Tibial nerve (tissue), 4 donors: ENCODE measurements around the gene GLYR1. TPM values are rescaled to one million over a fixed set of nuclear protein-coding genes. Genes with fewer than 3 reads are reported as not detected.

Experiments used
- DNase-seq, 2 donors: peaks; one replicate each; pipeline ENCODE4 v3.0.0-alpha.2; 2019; ENCODE audit warnings: low spot score in 2 of 2
- H3K27ac ChIP-seq, 4 donors: fragments of 200-600 bp; sonication (generic) in 3 of 4; one replicate each; pipeline ENCODE4 v1.5.1; 2017 to 2019; ENCODE audit warnings: mild to moderate bottlenecking in 1 of 4
- H3K27me3 ChIP-seq, 2 donors: fragments of 200-600 bp; sonication (generic) in 1 of 2; one replicate each; pipeline versions ENCODE4 v1.5.1 to v1.6.0; 2017 to 2019
- H3K36me3 ChIP-seq, 3 donors: fragments of 200-600 bp; sonication (generic); one replicate each; pipeline ENCODE4 v1.5.1; 2018 to 2019
- H3K4me1 ChIP-seq, 4 donors: fragments of 200-600 bp; sonication (generic) in 3 of 4; one replicate each; pipeline ENCODE4 v1.5.1; 2017 to 2019
- H3K4me3 ChIP-seq, 4 donors: fragments of 200-600 bp; sonication (generic) in 3 of 4; one replicate each; pipeline ENCODE4 v1.5.1; 2017 to 2019; ENCODE audit warnings: mild to moderate bottlenecking in 1 of 4, moderate library complexity in 1 of 4
- H3K9me3 ChIP-seq, 4 donors: fragments of 200-600 bp; sonication (generic) in 3 of 4; one replicate each; pipeline ENCODE4 v1.5.1; 2017 to 2019
- CTCF ChIP-seq, 5 experiments: fragments of 200-600 bp in 3 of 5; fragments of 450-650 bp in 2 of 5; sonication (generic) in 3 of 5; IDR thresholded peaks; one replicate each; pipeline ENCODE4 v1.5.1; 2016 to 2019; ENCODE audit warnings: antibody characterized with exemption in 5 of 5, mild to moderate bottlenecking in 3 of 5, moderate library complexity in 2 of 5
- EP300 ChIP-seq, 2 donors: sonication (generic); formaldehyde crosslinking; IDR thresholded peaks; one replicate each; pipeline ENCODE4 v1.6.1; 2017; ENCODE audit warnings: antibody characterized with exemption in 2 of 2, mild to moderate bottlenecking in 1 of 2
- POLR2A ChIP-seq, 2 donors: fragments of 450-650 bp; IDR thresholded peaks; one replicate each; pipeline ENCODE4 v1.6.1; 2017; ENCODE audit warnings: antibody characterized with exemption in 2 of 2, mild to moderate bottlenecking in 2 of 2, moderate library complexity in 2 of 2
- WGBS, 2 donors: methylation state at CpG; one replicate each; pipeline ENCODE4 v1.1.5; 2018; 5-methylcytosine and 5-hydroxymethylcytosine counted together
- total RNA-seq, 4 donors: library from RNA; depleted of rRNA; stranded (reverse); fragments of >200 nt; gene quantifications; one replicate each; pipeline ENCODE4 v1.1.0, GENCODE V29; 2016

The GLYR1 gene
- total RNA-seq, 4 donors from 2014 or later = 42.0 to 59.4 (median 50.9) TPM

GRCh38 chr16:4847774-4848587 is 893 bp upstream of the GLYR1 start:
- Histone ChIP-seq H3K27me3 (no peaks in the 10 kb centered on the region), H3K4me1 (peaks cover 0 to 63% (median 40%) of the 10 kb centered on the region in 4 donors), H3K36me3 (peaks cover 0 to 24% (median 5%) of the 10 kb centered on the region in 3 donors), H3K9me3 (no peaks in the 10 kb centered on the region), H3K4me3 (peak overlapping the region; percentile 63 to 95 (median 88)), H3K27ac (peak overlapping the region; percentile 67 to 99 (median 94))
- 0% methylated on average over 53 to 77 of the region's 83 CpGs for WGBS, 2 donors
- DNase-seq = peak in 1 of 2 donors; percentile 46
- no peak for TF ChIP-seq EP300 (IDR thresholded peaks at IDR 0.05)
- no peak for TF ChIP-seq CTCF (IDR thresholded peaks at IDR 0.05)
- TF ChIP-seq POLR2A (IDR thresholded peaks at IDR 0.05) = no peak

DNA sequence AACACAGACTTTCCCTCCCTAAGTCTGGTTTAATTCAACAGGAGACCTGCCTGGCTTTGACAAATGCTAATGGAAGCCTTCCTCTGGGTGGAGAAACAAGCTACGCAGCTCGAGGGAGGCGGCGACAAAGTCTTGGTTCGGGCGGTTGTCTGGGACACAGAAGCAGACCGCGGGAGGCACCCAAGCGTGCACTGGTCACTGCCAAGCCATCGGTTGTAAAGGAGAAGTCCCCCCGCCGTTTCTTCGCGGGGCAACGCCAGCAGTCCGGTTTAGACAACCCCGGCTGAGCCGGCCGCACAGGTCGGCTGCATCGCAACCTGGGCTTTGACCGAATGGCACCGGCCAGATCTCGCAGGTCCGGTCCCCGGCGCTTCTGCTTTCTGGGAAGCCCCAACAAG is 586 bp downstream of the GLYR1 start:
- no peaks in the 10 kb centered on the region for H3K9me3 ChIP-seq
- TF ChIP-seq POLR2A (IDR thresholded peaks at IDR 0.05) (no peak), EP300 (IDR thresholded peaks at IDR 0.05) (no peak), CTCF (IDR thresholded peaks at IDR 0.05) (no peak)
- H3K36me3 ChIP-seq = peaks cover 0 to 37% (median 9%) of the 10 kb centered on the region in 3 donors
- peak overlapping the region; percentile 67 to 99 (median 94) for H3K27ac ChIP-seq
- DNase-seq = peak in 1 of 2 donors; percentile 18
- H3K4me3 ChIP-seq = peak overlapping the region; percentile 63 to 95 (median 88)
- 0% methylated on average over 20 to 24 of the region's 27 CpGs for WGBS, 2 donors
- H3K4me1 ChIP-seq = peaks cover 0 to 52% (median 39%) of the 10 kb centered on the region in 4 donors
- no peaks in the 10 kb centered on the region for H3K27me3 ChIP-seq

GRCh38 chr16:4840984-4841383 is 6.1 kb downstream of the GLYR1 start:
- no peak overlapping the region for H3K27ac ChIP-seq
- no peak for TF ChIP-seq EP300 (IDR thresholded peaks at IDR 0.05)
- no peak for TF ChIP-seq CTCF (IDR thresholded peaks at IDR 0.05)
- H3K9me3 ChIP-seq = no peaks in the 10 kb centered on the region
- H3K27me3 ChIP-seq = no peaks in the 10 kb centered on the region
- H3K4me3 ChIP-seq = no peak overlapping the region
- no peak for DNase-seq
- peaks cover 0 to 14% (median 11%) of the 10 kb centered on the region in 4 donors for H3K4me1 ChIP-seq
- peaks cover 2 to 91% (median 23%) of the 10 kb centered on the region in 3 donors for H3K36me3 ChIP-seq
- WGBS, 2 donors = 74 to 77% methylated on average over 5 of the region's 5 CpGs

- WGBS, 2 donors = 85 to 88% methylated on average over 5 of the region's 5 CpGs
- TF ChIP-seq EP300 (IDR thresholded peaks at IDR 0.05) (no peak), POLR2A (IDR thresholded peaks at IDR 0.05) (no peak), CTCF (IDR thresholded peaks at IDR 0.05) (no peak)
Observed at GRCh38 chr16:4839942-4840341, 7.1 kb downstream of the GLYR1 start.

More at GRCh38 chr16:4839942-4840341, 7.1 kb downstream of the GLYR1 start:
- Histone ChIP-seq H3K4me3 (no peak overlapping the region), H3K9me3 (no peaks in the 10 kb centered on the region), H3K4me1 (peaks cover 0 to 3% (median under 1%) of the 10 kb centered on the region in 4 donors), H3K27me3 (no peaks in the 10 kb centered on the region), H3K36me3 (peaks cover 2 to 97% (median 23%) of the 10 kb centered on the region in 3 donors), H3K27ac (no peak overlapping the region)
- DNase-seq = no peak
